Hematopoietic multipotent progenitor cell treated with erythropoietin and hydrocortisone succinate and interleukin-3 and kit ligand, for 15 days (in vitro differentiated cells): ENCODE results near the gene ABLIM1.
A peak's percentile ranks its signal among the peaks of the same experiment; 100 is the strongest.

ENCODE experiments used
- DNase-seq: peaks from one replicate; pipeline ENCODE4 v3.0.0-alpha.2; 2015; ENCODE audit warnings: low spot score

The ABLIM1 gene

GRCh38 chr10:114515298-114515914 is 142.7 kb downstream of the ABLIM1 start:
- no peak for DNase-seq

GRCh38 chr10:114513381-114513792 is 144.7 kb downstream of the ABLIM1 start:
- DNase-seq: no peak

- DNase-seq: no peak
Observed at GRCh38 chr10:114511881-114512280, 146.2 kb downstream of the ABLIM1 start.

- no peak for DNase-seq
Observed at GRCh38 chr10:114508376-114508775, 149.7 kb downstream of the ABLIM1 start.

- DNase-seq: no peak
Observed at GRCh38 chr10:114507449-114507848, 150.6 kb downstream of the ABLIM1 start.

GRCh38 chr10:114506871-114507385 is 151.1 kb downstream of the ABLIM1 start:
- no peak for DNase-seq

- DNase-seq: no peak
Observed at GRCh38 chr10:114504769-114505579, 153.1 kb downstream of the ABLIM1 start.

GRCh38 chr10:114502074-114502473 is 156.0 kb downstream of the ABLIM1 start:
- no peak for DNase-seq

GRCh38 chr10:114501650-114502049 is 156.4 kb downstream of the ABLIM1 start:
- DNase-seq: no peak

- DNase-seq: no peak
Observed at GRCh38 chr10:114500643-114501042, 157.4 kb downstream of the ABLIM1 start.

GRCh38 chr10:114499630-114500190 is 158.4 kb downstream of the ABLIM1 start:
- DNase-seq: peak; percentile 4

GRCh38 chr10:114499116-114499515 is 159.0 kb downstream of the ABLIM1 start:
- DNase-seq: no peak

GRCh38 chr10:114498413-114499111 is 159.5 kb downstream of the ABLIM1 start:
- no peak for DNase-seq

- DNase-seq: no peak
Observed at GRCh38 chr10:114495303-114495702, 162.8 kb downstream of the ABLIM1 start.

GRCh38 chr10:114492351-114493037 is 165.6 kb downstream of the ABLIM1 start:
- no peak for DNase-seq

GRCh38 chr10:114491933-114492332 is 166.1 kb downstream of the ABLIM1 start:
- no peak for DNase-seq

- no peak for DNase-seq
Observed at GRCh38 chr10:114491419-114491818, 166.7 kb downstream of the ABLIM1 start.

GRCh38 chr10:114489521-114490310 is 168.4 kb downstream of the ABLIM1 start:
- no peak for DNase-seq

- no peak for DNase-seq
Observed at GRCh38 chr10:114487815-114488536, 170.1 kb downstream of the ABLIM1 start.
